ENCODE results near the gene ADAR.

The ADAR gene

GRCh38 chr1:154557248-154557938 lies 50.6 kb downstream of the ADAR start:
- no peak for DNase-seq (ENCODE audit: low spot score)

DNA sequence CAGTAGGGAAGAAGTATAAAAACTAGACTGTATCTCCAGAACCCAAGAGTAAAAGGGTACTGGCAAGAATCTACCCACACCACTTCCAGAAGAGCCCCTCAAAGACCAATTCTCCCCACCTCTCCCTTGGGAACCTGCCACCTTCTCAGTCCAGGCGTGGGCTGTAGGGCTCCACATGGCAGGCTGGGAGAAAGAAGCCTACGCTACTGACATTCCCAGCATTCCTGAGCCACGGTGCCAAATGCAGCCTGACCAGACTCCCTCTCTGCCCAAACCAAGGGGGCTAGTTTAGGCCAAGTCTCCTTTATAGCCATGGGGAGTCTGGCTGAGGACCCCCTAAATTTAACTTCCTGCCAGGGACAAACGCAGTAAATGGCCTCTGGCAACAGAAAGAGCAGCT lies 51.6 kb downstream of the ADAR start:
- no peak for DNase-seq (ENCODE audit: low spot score)

GRCh38 chr1:154553056-154554030 lies 54.6 kb downstream of the ADAR start:
- no peak for DNase-seq (ENCODE audit: low spot score)

- DNase-seq (ENCODE audit: low spot score), result no peak
These were observed 56.0 kb downstream of the ADAR start for GRCh38 chr1:154552036-154552435.

GRCh38 chr1:154551474-154551873 lies 56.5 kb downstream of the ADAR start:
- no peak for DNase-seq (ENCODE audit: low spot score)

GRCh38 chr1:154550657-154551056 lies 57.3 kb downstream of the ADAR start:
- no peak for DNase-seq (ENCODE audit: low spot score)

GRCh38 chr1:154550070-154550469 lies 57.9 kb downstream of the ADAR start:
- no peak for DNase-seq (ENCODE audit: low spot score)

GRCh38 chr1:154549202-154549770 lies 58.7 kb downstream of the ADAR start:
- DNase-seq (ENCODE audit: low spot score), result no peak

GRCh38 chr1:154548028-154548427 lies 60.0 kb downstream of the ADAR start:
- no peak for DNase-seq (ENCODE audit: low spot score)

DNA sequence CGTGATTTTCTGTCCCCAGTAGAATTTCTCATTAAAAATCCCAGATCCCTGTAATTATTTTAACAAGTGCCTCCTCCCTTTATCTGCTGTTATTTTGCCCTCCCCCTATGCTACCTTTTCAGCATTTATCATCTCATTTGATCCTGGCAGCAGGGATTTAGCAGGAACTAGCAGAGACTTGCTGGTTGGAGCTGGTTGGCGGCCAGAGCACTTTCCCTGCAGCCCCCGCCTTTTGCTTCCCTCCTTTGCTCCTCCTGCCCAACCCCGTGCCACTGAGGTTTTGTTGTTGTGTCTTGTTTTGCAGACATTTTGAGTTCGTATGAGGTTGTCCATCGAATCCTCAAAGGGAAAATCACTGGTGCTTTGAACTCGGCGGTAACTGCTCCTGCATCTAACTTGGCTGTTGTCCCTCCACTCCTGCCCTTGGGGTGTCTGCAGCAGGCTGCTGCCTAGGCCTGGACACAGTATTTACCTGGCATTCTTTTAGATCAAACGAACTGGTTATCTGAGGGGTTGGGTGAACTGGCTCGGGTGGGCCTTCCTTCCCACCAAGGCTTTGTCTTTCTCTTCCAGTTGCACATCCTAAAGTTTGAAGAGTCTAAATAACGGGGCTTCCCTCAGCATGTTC lies 60.8 kb downstream of the ADAR start:
- DNase-seq (ENCODE audit: low spot score), result no peak

GRCh38 chr1:154546264-154547063 lies 61.5 kb downstream of the ADAR start:
- peak; percentile 46 for DNase-seq (ENCODE audit: low spot score)

DNA sequence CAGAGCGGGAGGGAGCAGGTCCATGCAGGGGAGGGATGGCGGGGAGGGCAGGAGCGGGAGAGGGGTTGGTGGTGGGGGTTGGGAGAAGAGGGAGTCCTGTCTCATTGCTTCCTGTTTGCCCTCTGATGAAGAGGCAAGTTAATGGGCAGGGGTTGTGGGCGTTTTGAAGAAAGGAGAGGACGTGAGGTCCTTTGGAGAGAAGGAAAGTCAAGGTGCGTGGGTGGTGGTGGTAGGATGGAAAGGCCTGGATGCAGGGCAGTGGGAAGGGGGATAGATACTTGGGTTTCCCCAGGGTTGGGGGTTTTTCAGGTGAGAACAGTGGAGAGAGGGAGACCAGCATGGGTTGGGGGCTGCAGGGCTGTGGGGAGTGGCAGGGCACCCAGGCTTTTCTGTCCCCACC lies 66.8 kb downstream of the ADAR start:
- no peak for DNase-seq (ENCODE audit: low spot score)

GRCh38 chr1:154539486-154540483 lies 68.2 kb downstream of the ADAR start:
- no peak for DNase-seq (ENCODE audit: low spot score)

- DNase-seq (ENCODE audit: low spot score), result no peak
These were observed 71.4 kb downstream of the ADAR start for GRCh38 chr1:154536570-154536969.

- DNase-seq (ENCODE audit: low spot score), result no peak
These were observed 73.8 kb downstream of the ADAR start for GRCh38 chr1:154533952-154534844.

All from CD4-positive, alpha-beta T cell treated with Interleukin-15 for 4 hours (primary cell).